Occipital lobe (tissue), 2 donors: ENCODE measurements around the gene AREG. TPM values are rescaled to one million over a fixed set of nuclear protein-coding genes. Genes with fewer than 3 reads are reported as not detected.

Experiments
- DNase-seq: peaks from one replicate; lab custom pipeline; 2025; lab: John Stamatoyannopoulos, UW
- total RNA-seq: library from RNA; depleted of rRNA; stranded (reverse); fragments of >200 nt; gene quantifications from one replicate; pipeline ENCODE4 v1.2.3, GENCODE V29; 2014

AREG gene
- total RNA-seq, 1 donor from 2014 or later, result not detected

- DNase-seq, result no peak
Observed at GRCh38 chr4:74431113-74431826, 13.7 kb upstream of the AREG start.

- DNase-seq, result no peak
Observed at GRCh38 chr4:74433043-74433442, 11.9 kb upstream of the AREG start.

GRCh38 chr4:74433541-74434172 is 11.3 kb upstream of the AREG start:
- DNase-seq, result no peak

- no peak for DNase-seq
Observed at GRCh38 chr4:74435296-74435695, 9.6 kb upstream of the AREG start.

GRCh38 chr4:74437866-74438265 is 7.1 kb upstream of the AREG start:
- DNase-seq, result no peak

GRCh38 chr4:74438661-74439060 is 6.3 kb upstream of the AREG start:
- no peak for DNase-seq

GRCh38 chr4:74439952-74440351 is 5.0 kb upstream of the AREG start:
- no peak for DNase-seq

- no peak for DNase-seq
Observed at GRCh38 chr4:74440356-74440755, 4.6 kb upstream of the AREG start.

GRCh38 chr4:74441744-74442143 is 3.2 kb upstream of the AREG start:
- DNase-seq, result no peak

GRCh38 chr4:74446193-74446868 is 1.4 kb downstream of the AREG start:
- no peak for DNase-seq

GRCh38 chr4:74446896-74447295 is 2.0 kb downstream of the AREG start:
- DNase-seq, result no peak

- DNase-seq, result no peak
Observed at GRCh38 chr4:74447636-74448233, 2.8 kb downstream of the AREG start.

GRCh38 chr4:74449571-74450297 is 4.8 kb downstream of the AREG start:
- no peak for DNase-seq

- no peak for DNase-seq
Observed at GRCh38 chr4:74450298-74450683, 5.4 kb downstream of the AREG start.

- DNase-seq, result no peak
Observed at GRCh38 chr4:74451214-74451661, 6.3 kb downstream of the AREG start.

GRCh38 chr4:74453037-74453635 is 8.2 kb downstream of the AREG start:
- DNase-seq, result no peak

GRCh38 chr4:74453829-74454742 is 9.2 kb downstream of the AREG start:
- DNase-seq, result no peak

- DNase-seq, result no peak
Observed at GRCh38 chr4:74455361-74456055, 10.6 kb downstream of the AREG start.

GRCh38 chr4:74456056-74456744 is 11.3 kb downstream of the AREG start:
- no peak for DNase-seq
